HepG2 (cell line): ENCODE data around the gene TTLL11. TPM values are rescaled to one million over a fixed set of nuclear protein-coding genes. Genes with fewer than 3 reads are reported as not detected.

Experiments used
- ATAC-seq: fragments of 200-7000 bp; cut with Tn5 transposase; 3 replicates; pipeline ENCODE4 v1.9.1; 2020; ENCODE audit warnings: mild to moderate bottlenecking, moderate library complexity
- BruUV-seq: library from RNA; stranded (reverse); fragments of 400-500 nt; replicated peaks from 2 replicates; lab custom pipeline; 2021; lab: Mats Ljungman, UMichigan
- CTCF ChIA-PET: fragments of 300-600 bp; formaldehyde crosslinking; extraction: SDS; loops from one replicate; lab custom pipeline; 2021; ENCODE audit warnings: low total read pairs, inconsistent platforms, low intra/inter-chr PET ratio; lab: Yijun Ruan, JAX
- POLR2A ChIA-PET: fragments of 350-600 bp; sonication (Branson Sonifier 250); formaldehyde crosslinking; loops from one replicate; lab custom pipeline; 2020; ENCODE audit warnings: antibody characterized with exemption, inconsistent platforms; lab: Yijun Ruan, JAX
- DNase-seq: peaks from one replicate; pipeline ENCODE4 v3.0.0-alpha.2; 2015; ENCODE audit warnings: low spot score
- FAIRE-seq: peaks from 3 replicates; lab custom pipeline; 2011; peaks lifted over from hg19 to GRCh38; lab: Jason Lieb, UNC
- H2AFZ ChIP-seq: one replicate; pipeline ENCODE4 v1.6.1; 2011; ENCODE audit warnings: low read length, inconsistent platforms
- H3K27ac ChIP-seq: fragments of 300-600 bp; 3 replicates; pipeline ENCODE4 v1.8.0; 2011; ENCODE audit warnings: mixed run types, mild to moderate bottlenecking, mixed read lengths, low read length, inconsistent platforms; ENCODE audit not compliant: insufficient read depth; ENCODE audit errors: extremely low read length
- H3K27me3 ChIP-seq, 2 experiments: fragments of 200-600 bp in 1 of 2; 2 replicates in 1 of 2; 3 replicates in 1 of 2; pipeline versions ENCODE4 v1.6.0 to v1.8.0; 2011; ENCODE audit warnings: low read length in 2 of 2, mild to moderate bottlenecking in 2 of 2, moderate library complexity in 2 of 2, inconsistent platforms in 1 of 2; ENCODE audit not compliant: insufficient read depth in 2 of 2, control insufficient read depth in 1 of 2
- H3K36me3 ChIP-seq, 2 experiments: fragments of 200-600 bp in 1 of 2; replicated peaks in 1 of 2; 2 replicates in 1 of 2; 3 replicates in 1 of 2; pipeline versions ENCODE4 v1.5.1 to v1.8.0; 2011; ENCODE audit warnings: low read length in 2 of 2, inconsistent platforms in 1 of 2; ENCODE audit not compliant: insufficient read depth in 2 of 2, control insufficient read depth in 1 of 2
- H3K4me1 ChIP-seq: 2 replicates; pipeline ENCODE4 v1.5.1; 2012; ENCODE audit warnings: low read length, inconsistent platforms; ENCODE audit not compliant: insufficient read depth
- H3K4me2 ChIP-seq: 2 replicates; pipeline ENCODE4 v1.6.0; 2011; ENCODE audit warnings: low read depth, low read length, inconsistent platforms
- H3K4me3 ChIP-seq, 3 experiments: fragments of 200-600 bp in 1 of 3; sonication (generic), shearing (Covaris generic) in 1 of 3; replicated peaks in 1 of 3; 2 replicates each; pipeline ENCODE4 v1.5.1; 2011 to 2016; ENCODE audit warnings: low read length in 3 of 3, inconsistent platforms in 2 of 3, low read depth in 2 of 3, mild to moderate bottlenecking in 2 of 3, control low read depth in 1 of 3, mixed read lengths in 1 of 3; ENCODE audit not compliant: insufficient read depth in 1 of 3
- H3K79me2 ChIP-seq: one replicate; pipeline ENCODE4 v1.6.1; 2011; ENCODE audit warnings: low read length, inconsistent platforms; ENCODE audit not compliant: insufficient read depth
- H3K9ac ChIP-seq: 2 replicates; pipeline ENCODE4 v1.6.0; 2011; ENCODE audit warnings: mild to moderate bottlenecking, low read depth, low read length, inconsistent platforms; ENCODE audit not compliant: insufficient read depth
- H3K9me3 ChIP-seq: 2 replicates; pipeline ENCODE4 v1.5.1; 2012; ENCODE audit warnings: mild to moderate bottlenecking, low read length
- H4K20me1 ChIP-seq: 2 replicates; pipeline ENCODE4 v1.6.0; 2011; ENCODE audit warnings: inconsistent platforms, mild to moderate bottlenecking, low read length, moderate library complexity; ENCODE audit not compliant: insufficient read depth
- ATF1 ChIP-seq: IDR thresholded peaks from 2 replicates; pipeline ENCODE4 v1.6.1; 2016; ENCODE audit warnings: mild to moderate bottlenecking, control low read depth
- GATA4 ChIP-seq: sonication (generic); IDR thresholded peaks from 2 replicates; pipeline ENCODE4 v1.6.1; 2016; ENCODE audit warnings: antibody characterized with exemption, low read depth, borderline replicate concordance
- HMGA1 ChIP-seq: sonication (generic); formaldehyde crosslinking; conservative IDR thresholded peaks from 2 replicates; pipeline ENCODE4 v1.4.0; 2020; ENCODE audit warnings: missing genetic modification reagents
- MIER2 ChIP-seq: IDR thresholded peaks from 2 replicates; pipeline ENCODE4 v1.6.1; 2016; ENCODE audit warnings: missing biosample characterization, missing genetic modification reagents
- RXRA ChIP-seq: sonication (generic); formaldehyde crosslinking; IDR thresholded peaks from 2 replicates; pipeline ENCODE4 v1.5.1; 2020; ENCODE audit warnings: missing genetic modification reagents
- SP5 ChIP-seq: IDR thresholded peaks from 2 replicates; pipeline ENCODE4 v1.6.1; 2016; ENCODE audit warnings: low read depth, borderline replicate concordance
- TBX3 ChIP-seq: fragments of 450-650 bp; IDR thresholded peaks from 2 replicates; pipeline ENCODE4 v1.6.1; 2017; ENCODE audit warnings: antibody characterized with exemption, mild to moderate bottlenecking, inconsistent platforms, borderline replicate concordance
- UBTF ChIP-seq: sonication (generic); formaldehyde crosslinking; IDR thresholded peaks from 2 replicates; pipeline ENCODE4 v1.4.0; 2020; ENCODE audit warnings: mild to moderate bottlenecking, missing genetic modification reagents
- ZNF550 ChIP-seq: sonication (generic); formaldehyde crosslinking; IDR thresholded peaks from 2 replicates; pipeline ENCODE4 v1.4.0; 2020; ENCODE audit warnings: mild to moderate bottlenecking, missing genetic modification reagents, borderline replicate concordance
- WGBS: methylation state at CpG from one replicate; pipeline ENCODE4 v1.1.6; 2017; ENCODE audit warnings: low lambda C conversion rate; 5-methylcytosine and 5-hydroxymethylcytosine counted together
- in situ Hi-C: cut with HindIII; loops from 2 replicates; pipeline ENCODE4 v1.10.0; 2017; ENCODE audit warnings: low pct_unique_long_range_greater_than_20kb; ENCODE audit not compliant: extremely low pct_ligation_motif_present
- intact Hi-C: fragments of 100-400 bp; cut with micrococcal nuclease; formaldehyde crosslinking; loops from one replicate; pipeline ENCODE4 v1.10.0; 2022; ENCODE audit not compliant: unreplicated experiment
- polyA plus RNA-seq, 8 experiments: library from polyadenylated mRNA; depleted of rRNA in 3 of 8; stranded (reverse) in 7 of 8; unstranded in 1 of 8; fragments of >200 nt; fragmentation: Illumina TruSeq in 4 of 8; extraction: Trizol in 4 of 8; gene quantifications; 2 replicates each; pipeline versions ENCODE4 v1.2.1 to v1.2.3, GENCODE V29; 2011 to 2016; ENCODE audit warnings: low read depth in 4 of 8, missing spikeins in 1 of 8, mixed read lengths in 1 of 8; ENCODE audit not compliant: insufficient read depth in 1 of 8
- total RNA-seq, 5 experiments: library from RNA; depleted of rRNA; stranded (reverse); fragments of >200 nt; fragmentation: Illumina TruSeq; extraction: Trizol; gene quantifications; 2 replicates each; pipeline ENCODE4 v1.2.3, GENCODE V29; 2016; ENCODE audit warnings: low read depth in 1 of 5

TTLL11 gene
- total and polyA plus RNA-seq, 2 of the 13 experiments (the other 11 are each of a cell fraction or from before 2014, with no cell fraction given), result 4.5 to 5.2 TPM

- in situ Hi-C loops, result loop anchor here (10.0 kb wide), 1 partner anchor 706 kb away; no protein-coding TSS in a partner anchor
- no TSS peak for BruUV-seq
- no peak for TF ChIP-seq TBX3
- no peak for TF ChIP-seq UBTF (CRISPR knock-in tag)
- TF ChIP-seq HMGA1 (CRISPR knock-in tag), result no peak
- no peak for TF ChIP-seq SP5
- no peak for TF ChIP-seq GATA4
- TF ChIP-seq MIER2 (CRISPR knock-in tag), result no peak
- no peak for TF ChIP-seq ZNF550 (CRISPR knock-in tag)
- no peak for TF ChIP-seq RXRA (CRISPR knock-in tag)
- TF ChIP-seq ATF1 (CRISPR knock-in tag), result no peak
- Histone ChIP-seq H3K36me3 (no peaks in the 10 kb centered on the region), H3K4me1 (no peaks in the 10 kb centered on the region), H3K9me3 (peaks cover 2% of the 10 kb centered on the region), H3K27ac (no peak overlapping the region), H3K79me2 (no peaks in the 10 kb centered on the region), H2AFZ (no peak overlapping the region), H3K9ac (no peak overlapping the region), H3K27me3 (peaks cover 0 to 3% of the 10 kb centered on the region in 2 experiments; a peak in 2 of 5 replicates), H4K20me1 (no peaks in the 10 kb centered on the region), H3K4me3 (no peak overlapping the region), H3K4me2 (no peak overlapping the region)
- POLR2A ChIA-PET, result no interaction called here
- intact Hi-C loops, result no loop called here
- CTCF ChIA-PET, result no interaction called here
- FAIRE-seq (no peak), DNase-seq (no peak), ATAC-seq (no peak)
- WGBS, result no CpG with 5 or more reads among the region's 3 CpGs
These were observed 16.1 kb upstream of the TTLL11 start for GRCh38 chr9:122109035-122109813.
